ENCODE data around the gene SNPH. TPM values are rescaled to one million over a fixed set of nuclear protein-coding genes. Genes with fewer than 3 reads are reported as not detected.

SNPH gene
- total RNA-seq, 4 donors from 2014 or later = 9.3 to 16.2 (median 13.6) TPM

DNA sequence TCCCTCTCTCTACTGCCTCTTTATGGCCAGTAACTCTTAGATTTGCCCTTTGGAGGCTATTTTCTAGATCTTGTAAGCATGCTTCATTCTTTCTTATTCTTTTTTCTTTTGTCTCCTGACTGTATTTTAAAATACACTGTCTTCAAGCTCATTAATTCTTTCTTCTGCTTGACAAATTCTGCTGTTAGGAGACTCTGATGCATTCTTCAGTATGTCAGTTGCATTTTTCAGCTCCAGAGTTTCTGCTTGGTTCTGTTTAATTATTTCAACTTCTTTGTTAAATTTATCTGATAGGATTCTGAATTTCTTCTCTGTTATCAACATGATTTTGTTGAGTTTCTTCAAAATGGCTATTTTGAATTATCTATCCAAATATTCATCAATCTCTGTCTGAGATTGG is 87.9 kb downstream of the SNPH start:
- Histone ChIP-seq H3K27me3 (no peaks in the 10 kb centered on the region), H3K36me3 (peaks cover 4 to 5% of the 10 kb centered on the region in 2 donors), H3K9me3 (no peaks in the 10 kb centered on the region), H3K4me3 (replicated peaks in 1 of 3) (no peak overlapping the region), H3K4me1 (no peaks in the 10 kb centered on the region), H3K27ac (no peak overlapping the region)
- no peak for TF ChIP-seq POLR2A (IDR thresholded peaks at IDR 0.05)
- TF ChIP-seq, protein P1, sequence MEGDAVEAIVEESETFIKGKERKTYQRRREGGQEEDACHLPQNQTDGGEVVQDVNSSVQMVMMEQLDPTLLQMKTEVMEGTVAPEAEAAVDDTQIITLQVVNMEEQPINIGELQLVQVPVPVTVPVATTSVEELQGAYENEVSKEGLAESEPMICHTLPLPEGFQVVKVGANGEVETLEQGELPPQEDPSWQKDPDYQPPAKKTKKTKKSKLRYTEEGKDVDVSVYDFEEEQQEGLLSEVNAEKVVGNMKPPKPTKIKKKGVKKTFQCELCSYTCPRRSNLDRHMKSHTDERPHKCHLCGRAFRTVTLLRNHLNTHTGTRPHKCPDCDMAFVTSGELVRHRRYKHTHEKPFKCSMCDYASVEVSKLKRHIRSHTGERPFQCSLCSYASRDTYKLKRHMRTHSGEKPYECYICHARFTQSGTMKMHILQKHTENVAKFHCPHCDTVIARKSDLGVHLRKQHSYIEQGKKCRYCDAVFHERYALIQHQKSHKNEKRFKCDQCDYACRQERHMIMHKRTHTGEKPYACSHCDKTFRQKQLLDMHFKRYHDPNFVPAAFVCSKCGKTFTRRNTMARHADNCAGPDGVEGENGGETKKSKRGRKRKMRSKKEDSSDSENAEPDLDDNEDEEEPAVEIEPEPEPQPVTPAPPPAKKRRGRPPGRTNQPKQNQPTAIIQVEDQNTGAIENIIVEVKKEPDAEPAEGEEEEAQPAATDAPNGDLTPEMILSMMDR (IDR thresholded peaks at IDR 0.05) = no peak
- intact Hi-C loops (cut with DNase I) = no loop called here
- DNase-seq = no peak

DNA sequence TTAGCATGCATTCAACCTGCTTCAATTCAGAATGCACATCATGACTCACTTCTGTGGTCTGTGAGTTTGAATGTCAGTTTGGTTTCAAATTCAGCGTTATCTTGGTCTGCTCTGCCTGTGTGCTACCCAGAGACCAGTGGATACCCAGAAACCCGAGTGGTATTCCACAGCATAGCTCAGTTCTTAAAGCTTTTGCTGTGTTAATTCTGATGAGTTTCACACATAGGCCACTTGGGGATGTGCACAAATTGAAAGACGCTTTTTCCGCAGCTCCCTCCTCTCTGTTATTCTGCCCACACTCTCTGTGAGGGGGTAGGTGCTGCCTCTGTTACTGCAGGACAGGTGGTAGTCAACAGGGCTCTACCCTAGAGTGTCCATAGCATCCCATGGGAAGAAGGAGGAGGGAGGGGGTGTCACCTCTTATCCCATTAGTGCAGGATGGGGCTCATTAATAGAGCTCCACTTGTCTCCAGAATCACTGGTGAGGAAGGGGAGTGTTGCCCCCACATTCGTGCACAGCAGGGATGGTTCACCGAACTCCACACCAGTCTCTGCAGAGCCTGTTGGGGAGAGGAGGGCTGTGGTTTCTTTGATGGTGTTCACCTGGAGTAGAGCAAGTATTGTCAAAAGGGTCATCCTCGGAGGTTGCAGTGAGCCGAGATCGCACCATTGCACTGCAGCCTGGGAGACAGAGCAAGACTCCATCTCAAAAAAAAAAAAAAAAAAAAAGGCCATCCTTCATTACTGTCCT is 92.0 kb downstream of the SNPH start:
- no peaks in the 10 kb centered on the region for H3K9me3 ChIP-seq
- H3K4me3 ChIP-seq (replicated peaks in 1 of 3) = no peak overlapping the region
- H3K27ac ChIP-seq = no peak overlapping the region
- no peaks in the 10 kb centered on the region for H3K27me3 ChIP-seq
- DNase-seq = no peak
- H3K36me3 ChIP-seq = peaks cover 4 to 5% of the 10 kb centered on the region in 2 donors
- TF ChIP-seq, protein P1 (IDR thresholded peaks at IDR 0.05) = no peak
- no peak for TF ChIP-seq POLR2A (IDR thresholded peaks at IDR 0.05)
- no peaks in the 10 kb centered on the region for H3K4me1 ChIP-seq
- WGBS, 2 donors = 97% methylated on average over 9 of the region's 9 CpGs
- intact Hi-C loops (cut with DNase I) = no loop called here

Other genes with a start within 250 kb of the SNPH start
- gene PSMF1, start 147.7 kb upstream of the SNPH start, total RNA-seq = 100 to 1,000 TPM in 2 of 4 donors, 10 to 100 TPM in 2; 74.8 to 189 (median 105) TPM
- gene TMEM74B, start 81.3 kb upstream of the SNPH start, total RNA-seq = 1 to 10 TPM in 3 of 4 donors, under 1 TPM in 1; 0.63 to 2.7 (median 1.8) TPM
- under 1 TPM in 1 of 4 donors, not detected in 3; 0.27 TPM for gene C20orf202, start 62.8 kb upstream of the SNPH start, total RNA-seq
- not detected for gene RAD21L1, start 40.2 kb upstream of the SNPH start, total RNA-seq
- gene SDCBP2, start 62.8 kb downstream of the SNPH start, total RNA-seq = 10 to 100 TPM; 18.0 to 37.6 (median 34.7) TPM
- 100 to 1,000 TPM; 142 to 272 (median 189) TPM for gene FKBP1A, start 126.8 kb downstream of the SNPH start, total RNA-seq
- gene NSFL1C, start 200.6 kb downstream of the SNPH start, total RNA-seq = 10 to 100 TPM; 42.2 to 51.3 (median 48.8) TPM
- gene SIRPB2, start 225.1 kb downstream of the SNPH start, total RNA-seq = 1 to 10 TPM; 1.3 to 4.5 (median 2.3) TPM